ENCODE measurements around the gene MRPS15.
"Not testable (repeated sequence)": the region's sequence is repeated elsewhere in the genome, so short reads cannot be mapped to it uniquely, and the experiment has no call there.

The MRPS15 gene

DNA sequence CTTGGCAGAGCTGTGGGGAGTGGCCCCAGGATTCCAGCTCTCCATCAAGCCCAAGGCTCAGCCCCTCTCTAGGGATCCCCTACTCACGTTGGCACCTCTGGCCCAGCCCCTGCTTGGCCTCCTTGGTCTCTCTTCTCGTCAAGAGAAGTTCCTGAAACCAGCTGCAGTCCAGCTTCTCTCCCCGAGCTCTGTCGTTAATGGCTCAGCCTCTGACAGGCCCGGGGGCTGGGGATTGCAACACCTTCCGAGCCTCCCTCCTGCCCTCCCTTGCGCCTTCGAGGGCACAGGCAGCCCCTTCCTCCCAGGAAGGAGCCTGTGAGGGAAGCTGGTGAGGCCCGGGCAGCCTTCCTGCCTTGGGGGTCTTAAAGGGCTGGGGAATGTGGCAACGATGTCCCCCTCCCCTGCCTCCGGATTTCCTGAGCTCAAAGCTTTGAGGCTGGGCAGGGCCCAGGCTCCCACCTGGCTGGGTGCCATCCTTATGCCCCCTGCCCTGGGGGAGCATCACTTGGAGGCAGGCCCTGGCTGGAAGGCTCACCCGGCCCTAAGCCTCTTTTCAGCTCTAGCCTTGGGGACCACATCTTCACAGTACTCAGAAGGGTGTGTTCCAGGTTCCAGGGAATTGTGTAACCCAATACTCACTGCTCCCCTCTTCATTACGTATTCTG lies 18.7 kb upstream of the MRPS15 start, which contains the start of gene CSF3R:
CSF3R (minus strand) TSS at position 190 of the 665 bp plus-strand sequence. CDS start 3,417 bp downstream, outside the sequence.
- DNase-seq (ENCODE audit: low read depth), result no peak

DNA sequence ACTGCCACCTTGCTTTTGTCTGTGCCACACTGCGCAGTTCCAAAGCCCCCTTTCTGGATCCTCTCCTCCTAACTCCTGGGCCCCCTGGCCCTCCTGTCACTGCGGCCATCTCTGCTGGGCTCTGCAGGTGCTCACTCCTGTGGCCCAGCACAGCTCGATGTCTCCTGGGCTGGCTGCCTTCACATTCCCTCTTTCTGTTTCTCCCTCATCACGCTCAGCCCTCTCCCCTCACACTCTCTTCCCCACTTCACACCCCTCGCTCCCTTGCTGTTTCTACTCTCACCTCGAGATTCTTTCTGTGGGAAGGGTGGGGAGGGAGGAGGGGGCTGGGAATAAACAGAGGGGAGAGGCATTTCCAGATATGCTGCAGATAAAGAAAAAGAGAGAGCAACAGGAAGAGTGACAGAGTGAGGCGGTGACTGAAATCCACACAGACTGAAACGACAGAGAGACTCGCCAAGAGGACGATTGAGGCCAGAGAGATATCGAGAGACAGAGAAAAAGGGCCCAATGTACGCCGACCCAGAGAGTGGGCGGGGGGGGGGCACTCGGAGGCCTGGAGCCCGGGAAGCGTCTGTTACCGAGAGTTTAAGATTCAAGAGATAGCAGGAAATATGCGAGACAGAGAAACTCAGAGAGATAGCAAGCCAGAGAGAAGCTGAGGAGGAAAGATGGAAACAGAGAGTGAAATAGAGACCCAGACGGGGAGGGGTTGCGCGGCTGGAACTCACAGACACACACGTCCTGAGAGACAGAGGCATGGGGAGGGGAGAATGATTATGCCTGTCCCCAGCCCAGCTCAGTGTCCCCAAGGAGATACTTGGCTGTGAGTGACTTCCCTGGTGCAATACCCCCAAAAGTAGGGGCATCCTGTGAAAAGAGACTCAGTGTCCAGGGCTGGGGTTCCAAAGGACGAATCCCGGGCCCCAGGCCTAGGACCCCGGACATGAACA lies 17.9 kb upstream of the MRPS15 start:
- no peak for DNase-seq (ENCODE audit: low read depth)

DNA sequence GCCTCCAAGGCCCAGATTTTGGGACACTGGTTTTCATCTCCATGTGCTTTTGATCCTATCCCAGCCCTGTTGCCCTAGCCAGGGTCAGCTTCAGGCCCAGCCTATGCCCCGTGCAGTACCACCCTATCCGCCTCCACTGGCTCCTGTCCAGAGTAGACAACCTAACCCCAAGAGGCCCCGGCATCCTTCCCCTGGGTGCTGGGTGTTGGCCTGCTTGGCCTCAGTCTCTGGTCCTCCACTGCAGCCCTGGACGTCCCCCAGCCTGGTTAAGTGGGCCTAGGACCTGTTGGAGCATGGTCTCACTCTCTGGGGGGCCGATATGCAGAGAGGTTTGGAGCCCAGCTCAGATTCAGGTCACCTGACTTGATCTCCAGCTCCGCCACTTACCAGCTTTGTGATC lies 16.9 kb upstream of the MRPS15 start:
- DNase-seq (ENCODE audit: low read depth), result no peak

GRCh38 chr1:36480161-36480560 lies 16.0 kb upstream of the MRPS15 start:
- no peak for DNase-seq (ENCODE audit: low read depth)

DNA sequence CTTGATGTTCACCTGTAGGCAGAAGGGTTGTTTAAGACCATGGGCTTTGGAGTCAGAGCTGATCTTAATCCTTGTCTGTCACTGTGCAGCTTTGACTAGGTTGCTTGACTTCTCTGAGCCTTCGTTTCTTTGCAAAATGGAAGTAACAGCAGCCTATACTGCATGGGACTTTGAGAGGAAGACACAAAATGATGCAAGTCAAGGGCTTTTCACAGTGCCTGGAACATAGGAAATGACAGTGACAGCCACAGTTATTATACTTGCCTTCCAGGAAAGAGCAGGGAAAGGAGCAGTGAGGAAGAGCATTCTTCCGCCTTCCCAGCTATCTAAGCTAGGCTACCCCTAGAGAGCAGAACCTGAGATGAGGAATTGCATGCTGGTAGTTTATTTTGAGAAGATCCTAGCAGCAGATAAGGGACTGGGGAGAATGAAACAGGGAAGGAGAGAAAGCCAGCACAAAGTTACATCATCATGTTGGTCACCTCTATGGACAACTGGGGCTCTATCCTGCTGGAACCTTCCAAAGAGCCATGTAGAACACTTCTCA lies 15.4 kb upstream of the MRPS15 start:
- DNase-seq (ENCODE audit: low read depth), result no peak

DNA sequence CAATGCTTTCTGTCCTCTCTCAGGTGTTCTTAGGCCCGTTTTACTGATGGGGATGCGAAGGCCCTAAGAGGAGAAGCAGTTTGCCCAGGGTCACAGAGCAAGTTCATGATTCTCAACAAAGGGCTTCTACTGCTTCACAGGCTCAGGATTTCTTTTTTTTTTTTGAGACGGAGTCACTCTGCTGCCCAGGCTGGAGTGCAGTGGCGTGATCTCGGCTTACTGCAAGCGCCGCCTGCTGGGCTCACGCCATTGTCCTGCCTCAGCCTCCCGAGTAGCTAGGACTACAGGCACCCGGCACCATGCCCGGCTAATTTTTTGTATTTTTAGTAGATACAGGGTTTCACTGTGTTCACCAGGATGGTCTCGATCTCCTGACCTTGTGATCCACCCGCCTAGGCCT lies 13.4 kb upstream of the MRPS15 start:
- not testable (repeated sequence) for DNase-seq (ENCODE audit: low read depth)

GRCh38 chr1:36476945-36477344 lies 12.8 kb upstream of the MRPS15 start:
- no peak for DNase-seq (ENCODE audit: low read depth)

- DNase-seq (ENCODE audit: low read depth), result no peak
Measured at GRCh38 chr1:36475910-36476604, 11.9 kb upstream of the MRPS15 start.

- DNase-seq (ENCODE audit: low read depth), result no peak
Measured at GRCh38 chr1:36475341-36475740, 11.2 kb upstream of the MRPS15 start.

- DNase-seq (ENCODE audit: low read depth), result no peak
Measured at GRCh38 chr1:36472656-36473055, 8.5 kb upstream of the MRPS15 start.

- DNase-seq (ENCODE audit: low read depth), result no peak
Measured at GRCh38 chr1:36471830-36472641, 7.9 kb upstream of the MRPS15 start.

- no peak for DNase-seq (ENCODE audit: low read depth)
Measured at GRCh38 chr1:36469163-36469562, 5.0 kb upstream of the MRPS15 start.

GRCh38 chr1:36467700-36468455 lies 3.7 kb upstream of the MRPS15 start:
- DNase-seq (ENCODE audit: low read depth), result no peak

DNA sequence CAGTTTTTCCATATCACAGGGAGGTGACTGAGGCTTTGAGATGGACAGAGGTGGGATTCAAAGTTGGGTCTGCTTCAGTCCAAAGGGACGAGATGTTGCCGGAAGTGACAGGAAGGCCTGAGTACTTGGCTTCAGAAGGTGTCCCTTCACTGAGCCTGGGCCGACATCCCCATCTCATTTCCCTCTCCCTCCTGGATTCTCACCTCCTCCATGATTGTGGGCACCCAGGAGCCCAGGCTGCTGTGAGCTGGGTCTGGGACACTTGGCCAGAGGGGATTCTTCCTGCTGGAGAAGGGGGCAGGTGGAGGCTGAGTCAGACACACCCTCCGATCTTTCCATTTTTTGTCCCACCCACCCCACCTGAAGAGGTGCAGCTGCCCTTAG lies 2.8 kb upstream of the MRPS15 start:
- DNase-seq (ENCODE audit: low read depth), result no peak

DNA sequence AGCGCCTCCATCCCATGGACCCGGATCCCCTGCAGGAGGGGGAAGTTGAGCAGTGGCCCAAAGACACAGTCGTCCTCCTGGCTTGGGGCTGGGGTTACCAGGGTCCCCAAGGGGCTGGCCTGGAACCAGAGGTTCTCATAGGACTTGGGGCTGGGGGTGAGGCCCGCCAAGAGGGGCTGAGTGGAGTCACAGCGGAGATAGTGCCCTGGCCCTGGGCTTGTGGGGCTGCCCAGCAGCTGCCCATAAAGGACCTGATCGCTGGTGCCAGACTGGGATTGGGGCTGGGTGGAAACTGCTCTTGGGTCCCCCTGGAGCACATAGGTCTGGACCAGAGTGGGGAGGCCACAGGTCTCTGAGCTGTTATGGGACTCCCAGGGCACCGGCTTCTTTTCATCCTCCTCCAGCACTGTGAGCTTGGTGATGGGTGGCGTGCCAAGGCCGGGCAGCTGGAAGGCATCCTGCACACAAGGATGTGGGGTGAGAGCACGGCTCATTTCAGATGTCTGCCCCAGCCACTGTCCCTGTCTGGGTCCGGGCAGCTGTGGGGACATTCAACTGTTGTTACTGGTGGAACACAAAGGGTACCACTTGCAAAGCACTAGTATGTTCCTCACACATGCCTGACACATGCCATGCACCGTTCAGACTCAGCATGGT lies 2.3 kb upstream of the MRPS15 start:
- no peak for DNase-seq (ENCODE audit: low read depth)

DNA sequence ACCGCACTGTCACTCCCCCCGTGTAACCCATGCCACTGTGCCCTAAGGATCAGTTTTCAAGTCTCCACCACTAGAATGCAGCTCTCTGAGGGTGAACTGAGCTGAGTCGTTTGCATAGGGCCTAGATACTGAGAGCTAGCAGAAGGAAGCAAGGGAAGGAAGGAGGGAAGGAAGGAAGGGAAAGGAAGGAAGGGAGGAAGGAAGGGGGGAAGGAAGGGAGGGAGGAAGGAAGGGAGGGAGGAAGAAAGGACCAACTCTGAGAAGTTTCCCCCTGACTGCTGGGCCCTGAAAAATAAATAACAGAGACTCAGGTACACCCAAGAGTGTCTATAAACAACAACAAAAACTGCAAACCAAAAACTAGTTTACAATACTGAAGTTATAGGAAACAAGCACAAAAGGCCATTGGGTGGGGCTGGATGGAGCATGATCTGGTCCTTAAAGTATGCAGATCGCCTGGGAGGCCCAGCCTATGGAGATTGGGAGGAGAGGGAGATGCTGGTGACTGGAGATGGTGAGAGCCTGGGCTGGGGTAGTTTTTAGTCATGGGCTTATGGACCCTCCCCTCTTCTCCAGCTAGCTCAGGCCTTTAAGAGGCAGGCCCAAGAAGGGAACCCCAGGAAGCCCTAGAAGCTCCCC lies 1.7 kb upstream of the MRPS15 start:
- no peak for DNase-seq (ENCODE audit: low read depth)

GRCh38 chr1:36464605-36465393 lies 615 bp upstream of the MRPS15 start:
- DNase-seq (ENCODE audit: low read depth), result no peak

DNA sequence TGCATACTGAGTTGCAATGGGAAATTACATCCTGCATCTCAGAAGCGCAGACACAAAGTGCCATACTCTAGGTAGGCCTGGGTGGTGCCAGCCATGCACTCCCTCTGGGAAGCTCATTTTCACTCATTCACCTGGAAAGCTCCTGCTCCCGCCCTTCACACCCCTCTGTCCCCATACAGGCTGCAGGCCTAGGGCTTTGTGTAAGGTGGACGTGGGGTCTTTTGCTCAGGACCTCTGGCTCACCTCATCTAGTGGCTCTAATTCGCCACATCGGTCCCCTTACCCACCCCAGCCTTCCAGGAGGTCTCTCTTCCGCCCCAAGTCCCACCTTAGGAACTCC lies 751 bp downstream of the MRPS15 start:
- DNase-seq (ENCODE audit: low read depth), result no peak

- no peak for DNase-seq (ENCODE audit: low read depth)
Measured at GRCh38 chr1:36458910-36459309, 5.3 kb downstream of the MRPS15 start.

Measured in stimulated activated CD8-positive, alpha-beta memory T cell treated with anti-CD3 and anti-CD28 coated beads, Interleukin-4, amount 100 ng/mL, for 24 hours (primary cell).